HG02763 (cell line): ENCODE data around the gene EEPD1.
"Not testable (repeated sequence)": the region's sequence is repeated elsewhere in the genome, so short reads cannot be mapped to it uniquely, and the experiment has no call there.

Experiments
- ATAC-seq: cut with Tn5 transposase; IDR thresholded peaks from one replicate; pipeline ENCODE4 v1.9.1; 2021; ENCODE audit warnings: mild to moderate bottlenecking, moderate library complexity; ENCODE audit not compliant: unreplicated experiment

Gene EEPD1

DNA sequence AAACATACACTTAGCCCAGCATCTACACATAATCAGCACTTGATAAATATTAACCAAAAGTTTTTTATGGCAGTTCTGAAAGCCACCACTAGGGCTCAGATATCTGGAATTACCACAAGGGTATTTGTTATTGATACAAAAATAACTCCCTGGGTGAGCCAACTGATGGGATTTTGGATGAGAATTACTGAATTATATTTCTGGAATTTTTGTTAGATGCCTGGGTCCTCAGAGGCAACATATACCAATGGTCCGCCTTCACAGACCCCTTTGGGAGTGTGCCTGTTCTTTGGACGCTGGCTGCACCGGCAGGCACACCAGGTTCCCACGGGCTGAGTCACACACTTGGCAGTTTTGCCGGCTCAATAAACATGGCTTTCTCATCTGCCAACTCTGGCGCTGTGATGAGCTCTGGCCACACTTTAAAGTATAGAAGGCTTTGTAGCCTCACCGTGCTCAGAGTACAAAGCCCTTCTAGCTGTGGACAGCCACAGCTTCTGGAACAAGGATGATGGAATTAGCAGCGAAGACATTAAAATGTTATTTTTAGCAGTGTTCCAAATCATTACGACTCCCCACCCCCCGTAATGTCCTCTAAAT, 24.5 kb upstream of the EEPD1 start:
- no peak for ATAC-seq

DNA sequence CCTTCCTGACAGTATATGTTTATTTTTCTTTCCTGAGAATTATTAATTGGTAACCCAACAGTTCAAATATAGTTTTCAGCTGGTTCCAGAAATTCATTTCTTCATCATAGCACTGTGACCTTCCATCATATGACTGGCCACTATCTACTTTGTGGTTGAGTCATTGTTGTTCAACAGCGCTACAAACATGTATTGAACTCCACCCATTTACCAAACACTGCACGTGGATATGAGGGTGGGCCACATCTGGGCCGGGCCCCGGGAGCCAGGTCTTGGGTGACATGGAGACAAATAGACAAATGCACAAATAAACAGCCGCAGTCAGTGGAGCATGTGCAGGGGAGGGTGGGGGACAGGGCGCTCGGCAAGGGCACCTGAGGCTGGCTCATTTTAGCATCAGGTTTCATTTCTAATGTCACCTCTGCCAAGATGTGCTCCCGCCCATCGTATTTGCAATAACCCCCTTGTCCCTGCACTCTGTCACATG, 24.0 kb upstream of the EEPD1 start:
- ATAC-seq = no peak

DNA sequence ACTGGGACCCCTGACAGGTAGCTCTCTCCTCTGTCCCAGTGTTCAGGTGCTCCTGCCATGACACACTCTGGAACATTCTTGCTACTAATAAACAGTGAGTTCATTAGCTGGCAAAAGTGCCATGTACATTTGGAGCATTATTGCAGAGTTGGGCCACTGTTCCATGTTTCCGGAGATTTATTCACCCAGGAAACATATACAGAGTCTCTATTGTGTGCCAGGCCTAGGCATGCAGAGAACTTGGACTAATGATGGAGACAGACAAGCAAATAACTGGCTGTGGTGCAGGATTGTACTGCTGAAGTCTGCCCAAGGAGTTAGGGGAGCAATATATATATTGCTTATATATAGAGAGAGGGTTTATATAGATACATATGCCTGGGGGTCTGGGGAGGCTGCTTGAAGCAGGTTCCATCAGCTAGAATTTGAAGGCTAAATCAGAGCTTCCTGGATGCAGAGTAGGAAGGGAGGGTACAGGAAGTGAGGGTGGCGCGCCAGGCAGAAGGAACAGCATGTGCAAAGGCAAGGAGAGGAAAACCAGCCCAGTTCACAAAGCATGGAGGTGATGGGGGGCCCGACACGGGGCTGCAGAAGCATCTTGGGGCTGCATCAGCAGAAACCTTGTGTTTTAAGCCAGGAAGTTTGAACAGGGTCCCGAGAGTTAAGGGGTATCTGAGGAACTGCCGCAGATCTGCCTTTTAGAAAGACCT, 22.7 kb upstream of the EEPD1 start:
- ATAC-seq = no peak

DNA sequence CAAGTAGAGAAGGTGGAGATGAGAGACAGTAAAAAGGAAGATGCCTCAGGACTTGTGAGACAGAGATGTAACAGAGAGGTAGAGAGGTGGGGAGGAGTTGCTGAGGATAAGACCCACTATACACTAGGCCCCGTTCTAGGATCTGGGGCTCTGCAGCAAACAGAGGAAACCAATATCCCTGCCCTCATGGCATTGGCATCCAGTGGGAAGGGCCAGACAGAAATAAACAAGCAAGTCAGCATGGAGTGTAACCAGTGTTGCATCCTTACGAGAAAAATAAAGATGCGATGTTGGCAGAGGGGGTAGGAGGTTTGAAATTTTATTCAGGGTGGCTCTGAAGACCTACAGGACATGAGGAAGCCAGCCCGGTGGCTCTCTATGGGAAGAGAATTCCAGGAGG, 22.0 kb upstream of the EEPD1 start:
- ATAC-seq = no peak

DNA sequence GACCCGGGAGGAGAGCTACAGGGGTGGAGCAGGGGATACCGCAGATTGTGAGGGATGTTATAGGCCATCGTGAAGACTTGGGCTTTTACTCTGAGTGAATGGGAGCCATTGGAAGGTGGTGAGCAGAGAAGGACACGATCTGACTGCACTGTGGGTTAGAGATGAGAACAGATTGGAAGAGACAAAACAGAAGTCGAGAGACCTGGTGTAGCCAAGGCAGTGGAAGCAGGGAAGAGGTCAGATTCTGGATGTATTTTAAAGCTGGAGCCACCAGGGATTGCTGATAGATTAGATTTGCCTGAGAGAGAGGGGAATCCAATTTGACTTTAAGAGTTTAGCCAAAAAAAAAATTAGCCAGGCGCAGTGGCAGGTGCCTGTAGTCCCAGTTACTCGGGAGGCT, 21.6 kb upstream of the EEPD1 start:
- ATAC-seq = no peak

DNA sequence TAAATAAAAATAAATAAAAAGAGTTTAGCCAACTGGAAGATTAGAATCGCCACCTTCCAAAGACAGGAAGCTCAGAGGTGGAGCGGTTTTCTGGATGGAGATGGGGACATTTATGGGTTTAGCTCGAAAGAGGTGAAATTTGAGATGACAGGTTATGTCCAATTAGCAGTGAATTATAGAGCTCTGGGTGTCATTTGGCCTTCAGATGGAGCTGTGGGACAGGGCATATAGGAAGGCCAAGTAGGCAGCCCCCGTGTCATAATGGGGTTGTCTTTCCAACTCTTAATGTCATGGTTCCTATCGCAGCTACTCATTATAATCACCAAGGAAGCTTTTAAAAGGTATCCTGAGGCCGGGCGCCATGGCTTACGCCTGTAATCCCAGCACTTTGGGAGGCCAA, 21.0 kb upstream of the EEPD1 start:
- no peak for ATAC-seq

DNA sequence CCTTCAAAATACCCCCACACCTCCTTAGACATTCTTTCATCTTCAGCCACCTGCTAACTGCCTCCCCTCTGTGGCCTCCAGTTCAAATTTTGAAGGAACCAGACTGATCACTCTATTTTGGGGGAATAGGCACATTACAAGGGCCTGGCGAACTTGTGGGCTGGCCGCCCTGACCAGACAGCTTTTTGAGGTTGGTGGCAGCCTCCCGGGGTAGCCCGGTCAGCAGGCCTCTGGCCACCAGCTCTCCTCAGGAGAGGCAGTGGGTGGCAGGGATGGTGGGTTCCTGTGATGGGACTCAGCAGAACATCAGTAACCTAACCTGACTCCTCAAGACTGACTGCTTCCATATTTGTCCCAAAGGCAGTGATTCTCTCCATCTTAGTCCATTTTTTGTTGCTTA, 17.4 kb upstream of the EEPD1 start:
- ATAC-seq = no peak

DNA sequence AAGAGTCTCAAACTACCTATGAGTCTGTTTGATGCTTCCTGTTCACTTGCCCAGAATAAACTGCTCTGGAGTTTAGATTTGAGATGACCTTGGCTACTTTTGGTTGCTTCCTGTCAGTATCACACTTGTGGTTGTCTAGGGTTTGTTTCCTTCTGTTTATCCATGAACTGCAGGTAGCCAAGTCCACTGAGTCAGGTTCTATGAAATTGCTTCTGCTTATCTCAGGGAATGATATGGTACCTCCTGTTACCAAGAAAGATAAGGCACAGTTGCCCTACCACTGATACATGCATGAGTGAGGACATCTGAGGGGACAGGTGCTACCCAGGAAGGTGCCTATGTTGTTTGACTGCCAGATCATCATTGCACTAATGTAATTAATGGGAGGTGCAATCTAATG, 15.8 kb upstream of the EEPD1 start:
- ATAC-seq = no peak

DNA sequence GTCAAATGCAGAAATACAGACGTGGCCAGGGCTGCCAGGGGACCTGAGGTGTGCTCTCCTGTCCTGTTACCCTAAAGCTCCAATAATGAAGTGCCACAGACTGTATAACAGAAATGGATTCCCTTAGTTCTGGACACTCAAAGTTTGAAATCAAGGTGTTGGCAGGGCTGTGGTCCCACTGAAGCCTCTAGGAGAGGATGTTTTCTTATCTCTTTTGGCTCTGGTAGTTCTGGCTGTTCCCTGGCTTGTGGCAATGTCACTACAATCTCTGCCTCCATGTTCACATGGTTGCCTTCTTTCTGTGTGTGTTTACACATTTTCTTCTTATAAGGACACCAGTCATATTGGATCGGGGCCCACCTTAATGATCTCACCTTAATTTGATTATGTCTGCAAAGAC, 15.3 kb upstream of the EEPD1 start:
- ATAC-seq = no peak

DNA sequence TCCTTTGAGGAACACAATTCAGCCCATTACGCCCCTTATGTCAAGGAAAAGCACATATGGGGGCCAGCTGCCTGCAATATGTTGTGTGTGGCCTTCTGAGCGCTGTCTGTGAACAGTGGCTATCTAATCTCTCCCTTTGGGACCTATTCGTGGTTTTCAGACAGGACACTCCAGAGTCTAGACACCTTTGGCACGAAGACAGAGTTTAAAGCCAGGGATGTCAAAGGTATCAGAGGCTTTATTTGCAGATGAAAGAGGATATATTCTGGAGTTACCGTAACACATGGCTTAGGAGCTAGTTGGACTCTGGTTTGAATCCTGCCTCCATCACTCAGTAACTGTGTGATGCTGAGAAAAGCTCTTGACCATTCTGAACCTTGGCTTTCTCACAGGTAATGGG, 14.8 kb upstream of the EEPD1 start:
- no peak for ATAC-seq

DNA sequence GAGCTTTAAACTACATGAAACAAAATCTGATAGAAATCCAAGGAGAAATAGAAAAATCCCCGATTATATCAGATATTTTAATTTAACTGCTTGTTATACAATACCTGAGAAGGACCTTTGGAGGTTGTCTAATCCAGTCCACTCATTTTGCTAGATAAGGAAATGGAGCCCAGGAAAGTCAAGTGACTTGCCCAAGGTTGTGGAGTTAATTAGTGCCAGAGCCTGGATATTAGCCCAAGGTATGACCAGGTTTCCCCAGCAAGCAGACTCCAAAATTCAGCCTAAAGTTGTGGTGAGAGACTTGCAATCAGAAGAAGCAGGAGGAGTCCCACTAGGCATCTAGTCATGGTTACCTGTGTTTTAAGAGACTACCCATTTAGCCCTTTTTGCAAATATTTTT, 11.7 kb upstream of the EEPD1 start:
- no peak for ATAC-seq

DNA sequence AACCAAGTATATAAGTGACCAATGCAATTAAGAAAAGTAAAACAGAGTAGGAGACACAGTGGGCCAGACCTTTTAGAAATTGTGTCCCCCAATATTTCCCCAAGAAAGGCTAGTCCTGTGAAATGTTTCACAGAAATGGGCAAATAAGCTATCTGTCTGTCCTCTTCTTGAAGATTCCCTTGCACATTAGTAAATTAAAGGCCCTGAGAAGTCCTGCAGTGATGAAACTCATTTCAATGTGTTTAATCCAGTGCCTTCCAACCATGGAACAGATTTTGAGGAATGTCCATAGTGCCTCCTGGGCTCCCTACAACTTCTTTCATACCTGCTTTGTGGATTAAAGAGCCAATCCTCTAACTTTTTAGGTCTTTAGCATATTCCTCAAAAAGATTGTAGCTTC, 11.2 kb upstream of the EEPD1 start:
- ATAC-seq = no peak

DNA sequence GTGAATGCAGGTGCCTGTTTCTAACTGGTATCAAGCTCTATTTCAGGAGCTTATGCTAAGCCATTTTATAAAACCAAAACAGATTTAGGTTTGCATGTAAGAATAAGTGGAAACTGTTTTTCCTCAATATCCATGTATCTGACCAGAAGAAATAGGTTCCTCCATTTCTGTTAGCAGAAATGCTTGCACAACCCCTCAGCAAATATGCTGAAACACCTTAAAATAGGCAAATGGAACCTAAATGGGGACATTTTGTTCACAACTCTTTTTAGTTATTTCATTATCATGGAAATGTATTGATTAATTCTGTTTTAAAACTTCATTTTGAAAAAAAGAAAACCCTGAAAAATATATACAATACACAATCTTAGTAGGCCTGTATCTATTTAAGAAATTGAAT, 8.9 kb upstream of the EEPD1 start:
- ATAC-seq = no peak

DNA sequence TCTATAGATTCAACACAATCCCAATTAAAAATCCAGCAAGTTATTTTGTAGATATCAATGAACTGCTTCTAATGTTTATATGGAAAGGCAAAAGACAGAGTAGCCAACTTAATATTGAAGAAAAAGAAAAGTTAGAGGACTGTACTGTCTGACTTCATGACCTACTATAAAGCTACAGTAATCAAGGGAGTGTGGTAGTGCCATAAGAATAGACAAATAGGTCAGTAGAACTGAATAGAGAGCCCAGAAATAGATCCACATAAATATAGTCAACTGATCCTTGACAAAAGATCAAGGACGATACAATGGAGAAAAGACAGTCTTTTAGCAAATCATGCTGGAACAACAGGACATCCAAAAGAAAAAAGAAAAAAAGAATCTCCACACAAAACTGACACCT, 7.4 kb upstream of the EEPD1 start:
- ATAC-seq = no peak

DNA sequence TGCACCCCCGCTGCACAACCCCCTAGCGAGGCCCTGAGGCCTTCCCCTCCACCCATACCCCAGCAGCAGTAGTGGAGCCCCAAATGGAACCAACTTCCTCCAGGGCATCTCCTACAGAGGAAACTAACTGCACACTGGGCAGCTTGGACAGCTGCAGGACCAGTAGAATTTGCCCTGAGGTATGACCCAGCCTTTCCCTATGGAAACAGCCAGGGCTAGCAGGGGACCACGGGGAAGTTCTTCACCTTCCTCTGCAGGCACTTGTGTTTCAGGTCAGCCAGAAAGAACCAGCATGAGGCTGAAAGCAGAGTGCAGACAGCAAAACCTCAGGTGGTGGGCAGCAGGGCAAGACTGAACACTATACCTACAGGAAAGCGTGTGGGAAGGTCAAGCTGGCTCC, 5.7 kb upstream of the EEPD1 start:
- ATAC-seq = no peak

DNA sequence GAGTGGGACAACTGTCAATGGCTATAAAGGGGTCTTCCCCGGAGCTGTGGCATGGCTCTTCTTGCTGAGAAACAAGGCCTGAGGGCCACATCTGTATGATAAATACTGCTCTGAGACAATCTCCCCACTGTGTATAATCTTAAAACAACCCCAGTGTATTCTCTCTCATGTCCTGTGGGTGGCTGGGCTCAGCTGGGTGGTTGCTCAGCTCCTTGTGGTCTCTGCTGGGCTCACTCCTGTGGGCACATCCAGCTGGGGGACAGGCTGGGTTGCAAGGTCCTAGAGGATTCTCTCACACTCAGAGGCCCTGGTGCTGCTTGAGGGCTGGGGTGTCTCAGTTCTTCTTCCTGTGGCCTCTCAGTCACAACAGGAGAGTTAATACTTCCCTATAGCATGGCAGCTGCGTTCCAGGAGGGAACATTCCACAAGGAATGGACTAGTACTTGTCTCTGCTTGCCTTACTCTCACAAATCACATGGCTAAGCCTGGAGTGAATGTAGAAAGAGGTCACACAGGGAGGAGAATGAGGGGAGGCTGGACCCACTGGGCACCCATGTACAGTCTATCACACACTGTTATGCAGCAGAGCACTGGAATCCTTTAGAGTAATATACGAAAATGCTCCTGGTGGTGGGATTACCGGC, 4.5 kb upstream of the EEPD1 start:
- no peak for ATAC-seq

DNA sequence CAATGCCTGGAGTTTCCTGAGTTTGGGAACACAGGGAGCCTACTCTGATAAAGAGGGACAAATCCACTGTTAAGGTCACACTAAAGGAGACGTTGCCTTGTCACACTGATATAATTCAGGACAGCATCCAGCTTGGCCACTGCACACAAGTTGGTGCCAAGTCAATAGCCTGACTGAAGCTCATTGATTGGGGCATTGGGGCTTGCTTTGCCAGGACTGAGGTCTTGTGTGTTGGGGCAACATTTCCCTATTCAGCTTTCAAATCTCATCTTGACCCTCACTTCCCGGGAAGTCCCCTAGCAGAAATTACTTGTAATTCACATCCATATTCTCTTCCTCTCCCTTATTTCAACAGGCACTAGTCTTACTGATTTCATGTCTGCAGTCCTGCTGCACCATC, 3.8 kb upstream of the EEPD1 start:
- ATAC-seq = not testable (repeated sequence)

DNA sequence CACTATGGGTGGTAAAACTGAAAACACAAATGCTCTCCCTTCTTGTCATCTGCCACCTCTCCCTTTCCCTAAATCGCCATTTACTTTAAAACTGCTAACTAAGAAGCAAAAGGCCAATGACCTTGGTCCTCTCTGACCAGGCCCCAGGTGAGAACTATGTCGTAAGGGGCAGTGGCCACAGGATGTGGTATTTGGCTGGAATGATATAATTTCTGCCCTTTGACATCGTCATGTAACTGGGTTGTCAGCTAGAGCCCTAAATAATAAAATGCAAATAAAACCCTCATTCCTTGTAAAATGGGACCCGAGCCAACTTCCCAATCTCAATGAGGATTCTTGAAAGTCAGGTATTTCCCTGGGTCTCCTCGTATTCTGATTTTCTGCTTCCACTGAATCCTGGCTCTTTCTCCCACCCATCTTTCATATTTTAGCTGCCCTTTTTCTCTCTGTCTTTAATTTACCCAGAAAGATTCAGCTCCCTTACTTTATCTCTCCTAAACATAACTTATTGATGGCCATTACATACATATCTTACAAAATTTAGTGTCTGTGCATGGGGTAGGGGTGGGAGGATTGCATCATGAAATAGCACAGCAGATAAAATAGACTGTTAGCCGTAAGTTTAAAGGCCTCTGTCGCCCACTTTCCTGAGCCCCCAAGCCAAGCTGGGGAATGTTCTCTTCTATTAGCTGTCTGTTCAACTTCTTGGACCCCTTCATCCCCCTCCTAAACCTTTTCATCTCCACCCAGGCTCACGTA, 3.2 kb upstream of the EEPD1 start:
- ATAC-seq = no peak

DNA sequence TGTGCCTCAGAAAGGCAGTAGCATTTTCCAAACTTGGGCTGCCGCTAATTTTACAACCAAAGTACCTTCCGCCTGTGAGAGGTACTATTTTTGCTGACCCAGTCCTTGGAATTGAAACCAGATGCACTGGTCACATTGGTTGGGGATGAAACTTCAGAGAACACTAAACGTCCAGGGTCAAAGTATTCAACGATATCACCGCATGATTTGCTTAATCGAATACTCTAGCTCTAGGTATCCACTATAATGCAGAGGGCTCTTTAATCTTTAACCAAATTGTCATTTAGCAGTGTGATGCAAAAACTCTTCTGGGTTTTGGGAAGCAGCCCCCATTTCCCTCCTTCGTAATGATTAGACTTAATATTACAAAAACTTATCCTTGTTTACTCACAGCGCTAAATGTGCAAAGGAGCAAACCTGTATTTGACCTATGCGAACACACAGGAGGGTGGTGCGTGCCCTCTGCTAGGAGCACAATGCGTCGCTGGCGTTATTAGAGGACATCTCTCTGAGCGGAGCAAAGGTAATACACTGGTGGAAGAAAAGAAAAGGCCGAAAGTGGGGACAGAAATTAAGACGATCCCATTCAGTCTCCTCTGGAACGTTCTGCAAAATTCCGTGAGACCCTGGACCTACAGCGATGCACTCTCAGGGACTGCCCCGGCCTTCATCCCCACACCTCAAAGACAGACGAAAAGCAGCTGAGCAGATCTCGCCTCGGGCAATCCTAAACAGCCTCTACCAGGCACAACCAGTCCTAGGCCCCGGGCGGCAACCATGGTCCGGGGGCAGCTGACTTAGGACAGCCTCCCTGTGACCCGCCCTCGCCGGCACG, 916 bp upstream of the EEPD1 start:
- ATAC-seq = no peak

DNA sequence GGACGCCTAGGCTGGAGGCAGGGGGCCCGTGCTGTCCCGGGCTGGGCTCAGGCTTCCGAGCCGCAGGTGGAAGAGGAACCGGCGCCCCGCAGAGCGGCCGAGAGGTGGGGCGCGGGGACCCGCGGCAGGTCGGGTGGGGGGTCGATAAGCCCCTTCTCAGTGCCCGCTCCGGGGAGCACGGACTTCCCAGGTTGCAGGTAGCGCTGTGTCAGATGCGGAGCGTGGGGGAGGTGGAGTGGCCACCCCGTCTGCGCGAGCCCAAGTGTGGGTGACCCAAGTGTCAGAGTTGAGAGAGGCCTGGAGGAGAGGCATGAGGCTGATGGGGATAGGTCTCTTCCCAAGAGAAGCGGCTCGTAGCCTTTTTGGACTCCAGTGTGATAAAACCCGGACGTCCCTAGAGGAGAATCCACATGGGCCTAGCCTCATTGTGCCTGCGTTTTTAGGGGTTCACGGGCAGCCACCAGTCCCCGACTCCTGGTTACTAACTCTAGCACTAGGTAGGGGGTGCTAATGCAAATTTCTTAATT, 580 bp downstream of the EEPD1 start:
- peak; percentile 3 for ATAC-seq
